HepG2 (cell line): ENCODE results near the gene KRTAP17-1. TPM values are rescaled to one million over a fixed set of nuclear protein-coding genes. Genes with fewer than 3 reads are reported as not detected.

Source experiments
- ATAC-seq: fragments of 200-7000 bp; cut with Tn5 transposase; 3 replicates; pipeline ENCODE4 v1.9.1; 2020; ENCODE audit warnings: mild to moderate bottlenecking, moderate library complexity
- BruUV-seq: library from RNA; stranded (reverse); fragments of 400-500 nt; replicated peaks from 2 replicates; lab custom pipeline; 2021; lab: Mats Ljungman, UMichigan
- CTCF ChIA-PET: fragments of 300-600 bp; formaldehyde crosslinking; extraction: SDS; loops from one replicate; lab custom pipeline; 2021; ENCODE audit warnings: low total read pairs, inconsistent platforms, low intra/inter-chr PET ratio; lab: Yijun Ruan, JAX
- POLR2A ChIA-PET: fragments of 350-600 bp; sonication (Branson Sonifier 250); formaldehyde crosslinking; loops from one replicate; lab custom pipeline; 2020; ENCODE audit warnings: antibody characterized with exemption, inconsistent platforms; lab: Yijun Ruan, JAX
- DNase-seq: peaks from one replicate; pipeline ENCODE4 v3.0.0-alpha.2; 2015; ENCODE audit warnings: low spot score
- FAIRE-seq: peaks from 3 replicates; lab custom pipeline; 2011; peaks lifted over from hg19 to GRCh38; lab: Jason Lieb, UNC
- H2AFZ ChIP-seq: one replicate; pipeline ENCODE4 v1.6.1; 2011; ENCODE audit warnings: low read length, inconsistent platforms
- H3K27ac ChIP-seq: fragments of 300-600 bp; 3 replicates; pipeline ENCODE4 v1.8.0; 2011; ENCODE audit warnings: mixed run types, mild to moderate bottlenecking, mixed read lengths, low read length, inconsistent platforms; ENCODE audit not compliant: insufficient read depth; ENCODE audit errors: extremely low read length
- H3K27me3 ChIP-seq, 2 experiments: fragments of 200-600 bp in 1 of 2; 2 replicates in 1 of 2; 3 replicates in 1 of 2; pipeline versions ENCODE4 v1.6.0 to v1.8.0; 2011; ENCODE audit warnings: low read length in 2 of 2, mild to moderate bottlenecking in 2 of 2, moderate library complexity in 2 of 2, inconsistent platforms in 1 of 2; ENCODE audit not compliant: insufficient read depth in 2 of 2, control insufficient read depth in 1 of 2
- H3K36me3 ChIP-seq, 2 experiments: fragments of 200-600 bp in 1 of 2; replicated peaks in 1 of 2; 2 replicates in 1 of 2; 3 replicates in 1 of 2; pipeline versions ENCODE4 v1.5.1 to v1.8.0; 2011; ENCODE audit warnings: low read length in 2 of 2, inconsistent platforms in 1 of 2; ENCODE audit not compliant: insufficient read depth in 2 of 2, control insufficient read depth in 1 of 2
- H3K4me1 ChIP-seq: 2 replicates; pipeline ENCODE4 v1.5.1; 2012; ENCODE audit warnings: low read length, inconsistent platforms; ENCODE audit not compliant: insufficient read depth
- H3K4me2 ChIP-seq: 2 replicates; pipeline ENCODE4 v1.6.0; 2011; ENCODE audit warnings: low read depth, low read length, inconsistent platforms
- H3K4me3 ChIP-seq, 3 experiments: fragments of 200-600 bp in 1 of 3; sonication (generic), shearing (Covaris generic) in 1 of 3; replicated peaks in 1 of 3; 2 replicates each; pipeline ENCODE4 v1.5.1; 2011 to 2016; ENCODE audit warnings: low read length in 3 of 3, inconsistent platforms in 2 of 3, low read depth in 2 of 3, mild to moderate bottlenecking in 2 of 3, control low read depth in 1 of 3, mixed read lengths in 1 of 3; ENCODE audit not compliant: insufficient read depth in 1 of 3
- H3K79me2 ChIP-seq: one replicate; pipeline ENCODE4 v1.6.1; 2011; ENCODE audit warnings: low read length, inconsistent platforms; ENCODE audit not compliant: insufficient read depth
- H3K9ac ChIP-seq: 2 replicates; pipeline ENCODE4 v1.6.0; 2011; ENCODE audit warnings: mild to moderate bottlenecking, low read depth, low read length, inconsistent platforms; ENCODE audit not compliant: insufficient read depth
- H3K9me3 ChIP-seq: 2 replicates; pipeline ENCODE4 v1.5.1; 2012; ENCODE audit warnings: mild to moderate bottlenecking, low read length
- H4K20me1 ChIP-seq: 2 replicates; pipeline ENCODE4 v1.6.0; 2011; ENCODE audit warnings: inconsistent platforms, mild to moderate bottlenecking, low read length, moderate library complexity; ENCODE audit not compliant: insufficient read depth
- AGO1 ChIP-seq: fragments of 200-400 bp; formaldehyde crosslinking; IDR thresholded peaks from 2 replicates; pipeline ENCODE4 v1.6.1; 2017; ENCODE audit warnings: mild to moderate bottlenecking, low read depth, low read length, moderate library complexity; ENCODE audit not compliant: poor library complexity, severe bottlenecking
- CBFB ChIP-seq: sonication (generic); formaldehyde crosslinking; IDR thresholded peaks from 2 replicates; pipeline ENCODE4 v1.4.0; 2020; ENCODE audit warnings: missing genetic modification reagents
- MXD4 ChIP-seq: IDR thresholded peaks from 2 replicates; pipeline ENCODE4 v1.6.1; 2016; ENCODE audit warnings: mild to moderate bottlenecking, missing biosample characterization, missing genetic modification reagents
- NFATC3 ChIP-seq: sonication (generic); formaldehyde crosslinking; IDR thresholded peaks from 2 replicates; pipeline ENCODE4 v1.5.1; 2020; ENCODE audit warnings: mild to moderate bottlenecking, missing genetic modification reagents
- REXO4 ChIP-seq: sonication (generic); formaldehyde crosslinking; IDR thresholded peaks from 2 replicates; pipeline ENCODE4 v1.8.0; 2022; ENCODE audit warnings: missing genetic modification reagents, mild to moderate bottlenecking, borderline replicate concordance
- SETDB1 ChIP-seq: sonication (generic); formaldehyde crosslinking; IDR thresholded peaks from 2 replicates; pipeline ENCODE4 v1.5.1; 2020; ENCODE audit warnings: missing genetic modification reagents, mild to moderate bottlenecking, borderline replicate concordance
- SMARCE1 ChIP-seq: fragments of 450-650 bp; IDR thresholded peaks from 2 replicates; pipeline ENCODE4 v1.6.1; 2017; ENCODE audit warnings: borderline replicate concordance
- SOX6 ChIP-seq, 2 experiments: fragments of 450-650 bp in 1 of 2; sonication (generic) in 1 of 2; formaldehyde crosslinking in 1 of 2; IDR thresholded peaks; 2 replicates each; pipeline versions ENCODE4 v1.4.0 to v1.6.1; 2017 to 2020; ENCODE audit warnings: antibody characterized with exemption in 1 of 2, mild to moderate bottlenecking in 1 of 2, missing genetic modification reagents in 1 of 2
- ZIK1 ChIP-seq: sonication (generic); formaldehyde crosslinking; IDR thresholded peaks from 2 replicates; pipeline ENCODE4 v1.5.0; 2020; ENCODE audit warnings: mild to moderate bottlenecking, low read depth, missing genetic modification reagents, borderline replicate concordance
- ZNF7 ChIP-seq: IDR thresholded peaks from 2 replicates; pipeline ENCODE4 v1.6.1; 2016; ENCODE audit warnings: missing biosample characterization, missing genetic modification reagents
- WGBS: methylation state at CpG from one replicate; pipeline ENCODE4 v1.1.6; 2017; ENCODE audit warnings: low lambda C conversion rate; 5-methylcytosine and 5-hydroxymethylcytosine counted together
- in situ Hi-C: cut with HindIII; loops from 2 replicates; pipeline ENCODE4 v1.10.0; 2017; ENCODE audit warnings: low pct_unique_long_range_greater_than_20kb; ENCODE audit not compliant: extremely low pct_ligation_motif_present
- intact Hi-C: fragments of 100-400 bp; cut with micrococcal nuclease; formaldehyde crosslinking; loops from one replicate; pipeline ENCODE4 v1.10.0; 2022; ENCODE audit not compliant: unreplicated experiment
- polyA plus RNA-seq, 8 experiments: library from polyadenylated mRNA; depleted of rRNA in 3 of 8; stranded (reverse) in 7 of 8; unstranded in 1 of 8; fragments of >200 nt; fragmentation: Illumina TruSeq in 4 of 8; extraction: Trizol in 4 of 8; gene quantifications; 2 replicates each; pipeline versions ENCODE4 v1.2.1 to v1.2.3, GENCODE V29; 2011 to 2016; ENCODE audit warnings: low read depth in 4 of 8, missing spikeins in 1 of 8, mixed read lengths in 1 of 8; ENCODE audit not compliant: insufficient read depth in 1 of 8
- total RNA-seq, 5 experiments: library from RNA; depleted of rRNA; stranded (reverse); fragments of >200 nt; fragmentation: Illumina TruSeq; extraction: Trizol; gene quantifications; 2 replicates each; pipeline ENCODE4 v1.2.3, GENCODE V29; 2016; ENCODE audit warnings: low read depth in 1 of 5
- TF ChIP-seq, protein P1 (sequence below): sonication (generic); formaldehyde crosslinking; IDR thresholded peaks from 2 replicates; pipeline ENCODE4 v1.5.0; 2020; ENCODE audit warnings: mild to moderate bottlenecking, missing genetic modification reagents

The KRTAP17-1 gene
- total and polyA plus RNA-seq, 2 of the 13 experiments (the other 11 are each of a cell fraction or from before 2014, with no cell fraction given), result not detected

DNA sequence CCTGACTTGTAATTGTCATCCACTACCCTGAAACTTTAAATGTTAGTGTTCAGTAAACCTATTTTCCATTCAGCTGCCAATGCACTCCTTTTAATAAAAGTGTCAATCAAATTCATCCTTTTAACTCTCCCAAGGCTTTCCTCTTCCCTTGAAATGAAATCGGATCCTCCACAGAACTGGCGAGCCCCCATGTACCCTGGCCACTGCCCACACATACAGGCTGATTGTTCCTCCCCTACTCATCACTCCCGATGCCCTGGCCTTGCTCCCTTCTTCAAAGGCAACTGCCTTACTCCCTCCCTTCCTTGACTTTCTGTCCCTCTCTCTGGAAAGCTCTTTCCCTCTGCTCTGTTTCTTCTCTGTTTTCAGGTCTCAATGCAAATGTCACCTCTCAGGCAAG, 27.5 kb upstream of the KRTAP17-1 start (continued):
- TF ChIP-seq, protein P1, sequence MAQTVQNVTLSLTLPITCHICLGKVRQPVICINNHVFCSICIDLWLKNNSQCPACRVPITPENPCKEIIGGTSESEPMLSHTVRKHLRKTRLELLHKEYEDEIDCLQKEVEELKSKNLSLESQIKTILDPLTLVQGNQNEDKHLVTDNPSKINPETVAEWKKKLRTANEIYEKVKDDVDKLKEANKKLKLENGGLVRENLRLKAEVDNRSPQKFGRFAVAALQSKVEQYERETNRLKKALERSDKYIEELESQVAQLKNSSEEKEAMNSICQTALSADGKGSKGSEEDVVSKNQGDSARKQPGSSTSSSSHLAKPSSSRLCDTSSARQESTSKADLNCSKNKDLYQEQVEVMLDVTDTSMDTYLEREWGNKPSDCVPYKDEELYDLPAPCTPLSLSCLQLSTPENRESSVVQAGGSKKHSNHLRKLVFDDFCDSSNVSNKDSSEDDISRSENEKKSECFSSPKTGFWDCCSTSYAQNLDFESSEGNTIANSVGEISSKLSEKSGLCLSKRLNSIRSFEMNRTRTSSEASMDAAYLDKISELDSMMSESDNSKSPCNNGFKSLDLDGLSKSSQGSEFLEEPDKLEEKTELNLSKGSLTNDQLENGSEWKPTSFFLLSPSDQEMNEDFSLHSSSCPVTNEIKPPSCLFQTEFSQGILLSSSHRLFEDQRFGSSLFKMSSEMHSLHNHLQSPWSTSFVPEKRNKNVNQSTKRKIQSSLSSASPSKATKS (CRISPR knock-in tag), result no peak
- TF ChIP-seq ZNF7, result no peak
- TF ChIP-seq, all 625 proteins: peak for 0

DNA sequence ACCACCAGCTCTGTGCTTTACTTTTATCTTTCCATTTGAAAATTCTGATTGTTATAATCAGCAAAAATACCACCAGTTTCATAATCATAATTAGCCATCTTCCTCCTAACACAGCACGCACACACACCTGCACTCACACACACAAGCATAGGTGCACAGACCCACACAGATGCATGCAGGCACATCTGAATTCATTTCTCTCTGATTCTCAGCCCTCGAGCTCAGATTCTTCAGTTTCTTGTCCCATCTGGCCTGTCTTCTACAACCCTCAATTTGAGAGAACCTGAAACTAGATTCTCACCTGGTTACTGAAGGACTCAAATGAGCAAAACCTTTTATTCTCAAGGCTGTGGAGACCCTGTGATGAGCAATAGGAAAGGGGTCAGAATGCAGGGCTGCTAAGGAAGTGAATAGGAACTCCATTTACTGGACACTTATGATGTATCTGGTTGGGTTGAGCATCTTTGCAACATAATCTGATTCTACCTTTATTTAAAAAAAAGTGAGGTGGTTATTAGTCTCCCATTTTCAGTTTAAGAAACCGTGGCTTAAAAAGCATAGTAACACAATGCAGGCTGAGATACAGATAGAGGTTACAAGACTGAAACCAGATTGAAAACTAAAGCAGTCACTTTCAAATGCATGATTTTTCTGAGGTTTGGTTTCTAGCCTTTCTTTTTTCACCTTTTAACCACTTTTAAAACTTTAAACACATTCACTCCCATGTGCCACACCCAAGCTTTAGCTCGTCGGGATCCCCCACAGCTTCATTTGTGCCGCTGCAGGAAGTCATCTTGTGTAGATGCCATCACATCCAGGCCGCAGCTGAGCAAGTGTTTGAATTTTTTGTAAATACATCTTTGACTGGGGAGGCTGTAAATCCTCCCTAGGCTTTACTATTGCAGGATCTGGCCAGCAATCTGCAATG, 25.7 kb upstream of the KRTAP17-1 start:
- WGBS, result 8% methylated on average over 7 of the region's 7 CpGs
- CTCF ChIA-PET, result no interaction called here

More for the DNA sequence above, 25.7 kb upstream of the KRTAP17-1 start:
- BruUV-seq, result no TSS peak
- no peaks in the 10 kb centered on the region for H3K4me1 ChIP-seq
- ATAC-seq (no peak), FAIRE-seq (no peak), DNase-seq (no peak)
- in situ Hi-C loops (no loop called here), intact Hi-C loops (no loop called here)
- H2AFZ ChIP-seq, result no peak overlapping the region
- H4K20me1 ChIP-seq, result no peaks in the 10 kb centered on the region
- no peaks in the 10 kb centered on the region for H3K36me3 ChIP-seq
- no peak overlapping the region for H3K27ac ChIP-seq
- no peaks in the 10 kb centered on the region; a peak in 2 of 5 replicates for H3K27me3 ChIP-seq
- H3K9ac ChIP-seq, result no peak overlapping the region
- POLR2A ChIA-PET, result no interaction called here
- no peak overlapping the region for H3K4me2 ChIP-seq
- H3K4me3 ChIP-seq, result no peak overlapping the region
- no peaks in the 10 kb centered on the region for H3K79me2 ChIP-seq
- H3K9me3 ChIP-seq, result peaks cover 11% of the 10 kb centered on the region; the same call in 1 of the 2 replicates
- TF ChIP-seq ZIK1 (CRISPR knock-in tag) (no peak), SOX6 (IDR thresholded peaks at IDR 0.05) (no peak), SOX6 (CRISPR knock-in tag; IDR thresholded peaks at IDR 0.05) (no peak), MXD4 (no peak), NFATC3 (CRISPR knock-in tag) (no peak), SETDB1 (no peak), CBFB (no peak), REXO4 (CRISPR knock-in tag) (no peak), SMARCE1 (no peak), AGO1 (no peak)
